ENCODE measurements around the gene HSD17B2.

The HSD17B2 gene

GRCh38 chr16:82034981-82035612 is at the start of gene HSD17B2:
TSS of gene HSD17B2 (plus strand) at chr16:82035253. CDS start at chr16:82035425, 172 bp downstream.
- no peak for DNase-seq (ENCODE audit: low spot score in 2 of 2)
- Mint-ChIP-seq H3K27ac (ENCODE audit: low read depth) (no peak within 1 kb of the TSS), H3K36me3 (ENCODE audit: insufficient read depth) (no peaks in the 10 kb centered on the region), H3K4me3 (no peak within 1 kb of the TSS), H3K9me3 (no peaks in the 10 kb centered on the region), H3K4me1 (no peaks in the 10 kb centered on the region), H3K27me3 (peaks cover 48% of the 10 kb centered on the region)
- ATAC-seq (replicated peaks; ENCODE audit: extremely low read depth, poor library complexity, severe bottlenecking): no peak

- ATAC-seq (replicated peaks; ENCODE audit: extremely low read depth, poor library complexity, severe bottlenecking) (no peak), DNase-seq (ENCODE audit: low spot score in 2 of 2) (no peak)
- Mint-ChIP-seq H3K4me1 (no peaks in the 10 kb centered on the region), H3K9me3 (no peaks in the 10 kb centered on the region), H3K27me3 (peaks cover 38% of the 10 kb centered on the region), H3K36me3 (ENCODE audit: insufficient read depth) (no peaks in the 10 kb centered on the region), H3K4me3 (no peak overlapping the region), H3K27ac (ENCODE audit: low read depth) (no peak overlapping the region)
Observed at GRCh38 chr16:81987121-81987520, 47.9 kb upstream of the HSD17B2 start.

GRCh38 chr16:81987706-81988105 is 47.3 kb upstream of the HSD17B2 start:
- no peak for DNase-seq (ENCODE audit: low spot score in 2 of 2)
- Mint-ChIP-seq H3K9me3 (no peaks in the 10 kb centered on the region), H3K36me3 (ENCODE audit: insufficient read depth) (no peaks in the 10 kb centered on the region), H3K27ac (ENCODE audit: low read depth) (no peak overlapping the region), H3K4me1 (no peaks in the 10 kb centered on the region), H3K4me3 (no peak overlapping the region), H3K27me3 (peaks cover 34% of the 10 kb centered on the region)
- ATAC-seq (replicated peaks; ENCODE audit: extremely low read depth, poor library complexity, severe bottlenecking): no peak

GRCh38 chr16:81992859-81993258 is 42.2 kb upstream of the HSD17B2 start:
- ATAC-seq (replicated peaks; ENCODE audit: extremely low read depth, poor library complexity, severe bottlenecking) (no peak), DNase-seq (ENCODE audit: low spot score in 2 of 2) (no peak)
- H3K4me1 Mint-ChIP-seq: no peaks in the 10 kb centered on the region
- H3K36me3 Mint-ChIP-seq (ENCODE audit: insufficient read depth): no peaks in the 10 kb centered on the region
- no peaks in the 10 kb centered on the region for H3K9me3 Mint-ChIP-seq
- no peaks in the 10 kb centered on the region for H3K27me3 Mint-ChIP-seq
- H3K27ac Mint-ChIP-seq (ENCODE audit: low read depth): no peak overlapping the region
- H3K4me3 Mint-ChIP-seq: no peak overlapping the region

GRCh38 chr16:81994485-81994884 is 40.6 kb upstream of the HSD17B2 start:
- H3K4me3 Mint-ChIP-seq: no peak overlapping the region
- no peaks in the 10 kb centered on the region for H3K4me1 Mint-ChIP-seq
- H3K27ac Mint-ChIP-seq (ENCODE audit: low read depth): no peak overlapping the region
- H3K27me3 Mint-ChIP-seq: no peaks in the 10 kb centered on the region
- peaks cover 5% of the 10 kb centered on the region for H3K36me3 Mint-ChIP-seq (ENCODE audit: insufficient read depth)
- no peak for ATAC-seq (replicated peaks; ENCODE audit: extremely low read depth, poor library complexity, severe bottlenecking)
- no peaks in the 10 kb centered on the region for H3K9me3 Mint-ChIP-seq
- no peak for DNase-seq (ENCODE audit: low spot score in 2 of 2)

GRCh38 chr16:81995651-81996050 is 39.4 kb upstream of the HSD17B2 start:
- H3K36me3 Mint-ChIP-seq (ENCODE audit: insufficient read depth): peaks cover 10% of the 10 kb centered on the region
- DNase-seq (ENCODE audit: low spot score in 2 of 2) (no peak), ATAC-seq (replicated peaks; ENCODE audit: extremely low read depth, poor library complexity, severe bottlenecking) (no peak)
- H3K4me3 Mint-ChIP-seq: no peak overlapping the region
- H3K27me3 Mint-ChIP-seq: no peaks in the 10 kb centered on the region
- H3K9me3 Mint-ChIP-seq: no peaks in the 10 kb centered on the region
- no peak overlapping the region for H3K27ac Mint-ChIP-seq (ENCODE audit: low read depth)
- H3K4me1 Mint-ChIP-seq: no peaks in the 10 kb centered on the region

- Mint-ChIP-seq H3K9me3 (no peaks in the 10 kb centered on the region), H3K36me3 (ENCODE audit: insufficient read depth) (peaks cover 10% of the 10 kb centered on the region)
- no peak for DNase-seq (ENCODE audit: low spot score in 2 of 2)
Observed at GRCh38 chr16:81996664-81997509, 38.2 kb upstream of the HSD17B2 start.

GRCh38 chr16:81997738-81998137 is 37.3 kb upstream of the HSD17B2 start:
- DNase-seq (ENCODE audit: low spot score in 2 of 2) (no peak), ATAC-seq (replicated peaks; ENCODE audit: extremely low read depth, poor library complexity, severe bottlenecking) (no peak)
- Mint-ChIP-seq H3K27me3 (no peaks in the 10 kb centered on the region), H3K9me3 (no peaks in the 10 kb centered on the region), H3K36me3 (ENCODE audit: insufficient read depth) (peaks cover 10% of the 10 kb centered on the region), H3K27ac (ENCODE audit: low read depth) (no peak overlapping the region), H3K4me3 (no peak overlapping the region), H3K4me1 (no peaks in the 10 kb centered on the region)

More at GRCh38 chr16:81996664-81997509, 38.2 kb upstream of the HSD17B2 start:
- Mint-ChIP-seq H3K4me1 (no peaks in the 10 kb centered on the region), H3K27me3 (no peaks in the 10 kb centered on the region), H3K27ac (ENCODE audit: low read depth) (no peak overlapping the region), H3K4me3 (no peak overlapping the region)
- no peak for ATAC-seq (replicated peaks; ENCODE audit: extremely low read depth, poor library complexity, severe bottlenecking)

GRCh38 chr16:82002831-82003230 is 32.2 kb upstream of the HSD17B2 start:
- Mint-ChIP-seq H3K4me3 (no peak overlapping the region), H3K36me3 (ENCODE audit: insufficient read depth) (peaks cover 12% of the 10 kb centered on the region), H3K9me3 (no peaks in the 10 kb centered on the region), H3K27me3 (no peaks in the 10 kb centered on the region), H3K4me1 (no peaks in the 10 kb centered on the region), H3K27ac (ENCODE audit: low read depth) (no peak overlapping the region)
- DNase-seq (ENCODE audit: low spot score in 2 of 2) (no peak), ATAC-seq (replicated peaks; ENCODE audit: extremely low read depth, poor library complexity, severe bottlenecking) (no peak)

- H3K27ac Mint-ChIP-seq (ENCODE audit: low read depth): no peak overlapping the region
- ATAC-seq (replicated peaks; ENCODE audit: extremely low read depth, poor library complexity, severe bottlenecking): no peak
- no peak for DNase-seq (ENCODE audit: low spot score in 2 of 2)
- H3K4me3 Mint-ChIP-seq: no peak overlapping the region
- H3K27me3 Mint-ChIP-seq: no peaks in the 10 kb centered on the region
- H3K36me3 Mint-ChIP-seq (ENCODE audit: insufficient read depth): peaks cover 7% of the 10 kb centered on the region
- H3K9me3 Mint-ChIP-seq: no peaks in the 10 kb centered on the region
- H3K4me1 Mint-ChIP-seq: no peaks in the 10 kb centered on the region
Observed at GRCh38 chr16:82004601-82005000, 30.5 kb upstream of the HSD17B2 start.

GRCh38 chr16:82005027-82005830 is 29.8 kb upstream of the HSD17B2 start:
- no peak for ATAC-seq (replicated peaks; ENCODE audit: extremely low read depth, poor library complexity, severe bottlenecking)
- H3K4me3 Mint-ChIP-seq: no peak overlapping the region
- no peaks in the 10 kb centered on the region for H3K9me3 Mint-ChIP-seq
- no peaks in the 10 kb centered on the region for H3K27me3 Mint-ChIP-seq
- peaks cover 3% of the 10 kb centered on the region for H3K4me1 Mint-ChIP-seq
- H3K36me3 Mint-ChIP-seq (ENCODE audit: insufficient read depth): peaks cover 2% of the 10 kb centered on the region
- DNase-seq (ENCODE audit: low spot score in 2 of 2): no peak
- no peak overlapping the region for H3K27ac Mint-ChIP-seq (ENCODE audit: low read depth)

- H3K36me3 Mint-ChIP-seq (ENCODE audit: insufficient read depth): peaks cover 3% of the 10 kb centered on the region
- DNase-seq (ENCODE audit: low spot score in 2 of 2): no peak
- no peak overlapping the region for H3K27ac Mint-ChIP-seq (ENCODE audit: low read depth)
- H3K4me3 Mint-ChIP-seq: no peak overlapping the region
- H3K27me3 Mint-ChIP-seq: no peaks in the 10 kb centered on the region
- ATAC-seq (replicated peaks; ENCODE audit: extremely low read depth, poor library complexity, severe bottlenecking): no peak
- H3K9me3 Mint-ChIP-seq: no peaks in the 10 kb centered on the region
- peaks cover 11% of the 10 kb centered on the region for H3K4me1 Mint-ChIP-seq
Observed at GRCh38 chr16:82006036-82006435, 29.0 kb upstream of the HSD17B2 start.

Measured in central memory CD8-positive, alpha-beta T cell (primary cell).